GM12873 (cell line): ENCODE measurements around the gene QSOX2.

Source experiments
- TF ChIP-seq, protein P1 (sequence below): IDR thresholded peaks from 2 replicates; pipeline ENCODE4 v1.5.1; 2012; ENCODE audit warnings: low read depth, mild to moderate bottlenecking, moderate library complexity, low read length, control low read depth; ENCODE audit not compliant: insufficient read depth; ENCODE audit errors: missing control alignments

The QSOX2 gene

DNA sequence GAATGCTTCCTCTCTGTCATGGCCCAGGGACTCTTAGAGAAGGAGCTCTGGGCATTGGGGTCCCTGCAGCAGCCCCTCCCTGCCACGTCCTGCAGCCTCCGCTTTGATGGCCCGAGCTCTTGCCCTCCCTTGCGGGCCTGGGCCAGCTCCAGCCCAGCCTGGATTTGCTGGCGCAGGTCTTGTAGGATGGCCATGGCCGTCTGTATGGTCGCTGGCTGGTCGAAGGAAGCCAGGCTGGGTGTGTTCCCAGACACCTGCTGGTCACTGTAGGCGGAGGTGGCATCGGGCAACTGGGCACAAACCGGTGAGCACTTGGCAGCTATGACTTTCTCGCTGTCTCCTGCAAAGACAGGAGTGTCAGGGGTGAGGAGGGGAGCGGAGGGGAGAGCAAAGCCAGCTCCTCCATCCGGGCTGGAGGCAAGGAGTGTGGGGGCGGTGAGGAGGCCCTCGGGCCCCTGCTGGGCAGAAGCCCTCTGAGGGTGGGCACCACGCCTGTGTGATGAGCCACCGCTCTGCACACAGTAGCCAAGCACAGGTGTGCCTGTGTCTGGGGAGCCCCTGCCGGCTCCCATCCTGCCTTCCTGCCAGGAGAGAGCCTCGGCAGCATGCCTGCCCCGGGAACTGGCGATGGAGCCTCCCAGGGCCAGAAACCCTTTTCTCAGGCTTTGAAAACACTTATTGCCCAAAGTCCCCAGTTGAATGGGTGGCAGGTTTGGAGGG is 45.9 kb upstream of the QSOX2 start:
- TF ChIP-seq, protein P1, sequence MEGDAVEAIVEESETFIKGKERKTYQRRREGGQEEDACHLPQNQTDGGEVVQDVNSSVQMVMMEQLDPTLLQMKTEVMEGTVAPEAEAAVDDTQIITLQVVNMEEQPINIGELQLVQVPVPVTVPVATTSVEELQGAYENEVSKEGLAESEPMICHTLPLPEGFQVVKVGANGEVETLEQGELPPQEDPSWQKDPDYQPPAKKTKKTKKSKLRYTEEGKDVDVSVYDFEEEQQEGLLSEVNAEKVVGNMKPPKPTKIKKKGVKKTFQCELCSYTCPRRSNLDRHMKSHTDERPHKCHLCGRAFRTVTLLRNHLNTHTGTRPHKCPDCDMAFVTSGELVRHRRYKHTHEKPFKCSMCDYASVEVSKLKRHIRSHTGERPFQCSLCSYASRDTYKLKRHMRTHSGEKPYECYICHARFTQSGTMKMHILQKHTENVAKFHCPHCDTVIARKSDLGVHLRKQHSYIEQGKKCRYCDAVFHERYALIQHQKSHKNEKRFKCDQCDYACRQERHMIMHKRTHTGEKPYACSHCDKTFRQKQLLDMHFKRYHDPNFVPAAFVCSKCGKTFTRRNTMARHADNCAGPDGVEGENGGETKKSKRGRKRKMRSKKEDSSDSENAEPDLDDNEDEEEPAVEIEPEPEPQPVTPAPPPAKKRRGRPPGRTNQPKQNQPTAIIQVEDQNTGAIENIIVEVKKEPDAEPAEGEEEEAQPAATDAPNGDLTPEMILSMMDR = no peak

DNA sequence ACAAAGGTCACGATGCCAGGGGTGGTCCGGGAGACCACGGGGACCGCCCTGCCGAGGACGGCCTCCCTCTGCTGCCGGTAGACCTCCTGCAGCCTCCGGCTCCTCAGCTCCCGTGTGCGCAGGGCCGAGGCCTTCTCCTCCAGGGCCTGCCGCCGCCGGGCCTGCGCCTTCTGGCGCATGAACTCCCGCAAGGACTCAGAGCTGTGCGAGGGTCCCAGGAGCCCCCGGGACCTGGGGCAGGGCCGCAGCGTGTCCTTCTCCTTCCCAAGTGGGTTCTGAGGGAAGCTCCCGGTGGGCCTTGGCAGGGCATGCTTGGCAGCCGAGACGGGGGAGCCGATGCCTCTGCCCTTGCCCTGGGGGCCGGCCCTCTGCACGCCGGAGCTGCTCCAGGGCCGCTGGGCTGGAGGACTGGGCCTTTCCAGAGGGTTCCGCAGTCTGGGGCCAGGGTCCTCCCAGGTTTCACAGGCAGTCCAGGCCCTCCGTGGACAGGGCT is 44.9 kb upstream of the QSOX2 start:
- TF ChIP-seq, protein P1 = no peak

DNA sequence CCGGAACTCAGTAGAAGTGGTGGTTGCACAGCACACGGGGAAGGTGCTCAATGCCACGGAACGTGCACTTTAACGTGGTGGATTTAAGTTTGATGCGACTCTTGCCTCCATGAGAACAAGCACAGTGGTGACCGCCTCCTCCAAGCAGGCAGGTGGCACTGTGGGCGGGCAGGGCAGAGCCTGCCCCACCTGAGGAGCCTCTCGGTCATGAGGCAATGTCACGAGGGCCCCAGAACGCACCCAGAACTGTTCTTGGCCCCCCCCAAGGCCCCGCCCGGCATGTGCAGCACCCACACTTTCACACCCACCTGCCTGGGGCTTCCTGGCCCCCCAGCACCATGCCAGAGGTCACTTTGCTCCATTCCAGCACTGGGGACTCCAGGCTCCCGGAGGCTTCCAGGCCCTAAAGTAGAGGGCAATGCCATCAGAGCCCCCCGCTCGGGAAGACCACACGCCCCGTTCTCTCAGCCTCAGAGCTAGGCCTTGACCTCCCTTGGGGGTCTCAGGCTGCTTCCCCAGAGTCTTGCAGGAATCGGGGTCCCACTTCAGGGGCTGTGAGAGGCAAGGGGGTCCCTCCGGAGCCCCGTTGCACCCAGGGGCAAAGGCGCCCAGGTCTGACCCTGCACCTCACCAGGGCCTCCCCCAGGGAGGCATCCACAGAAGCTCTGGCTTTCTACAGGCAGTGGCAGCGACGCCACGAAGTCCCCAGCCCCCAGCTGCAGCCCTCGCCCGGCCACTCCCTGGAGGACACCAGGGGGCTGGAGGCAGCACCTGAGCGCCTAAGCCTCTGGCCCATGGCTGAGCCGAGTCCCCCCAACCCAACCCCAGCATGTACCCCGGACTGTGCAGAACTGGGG is 44.3 kb upstream of the QSOX2 start:
- TF ChIP-seq, protein P1 = no peak

DNA sequence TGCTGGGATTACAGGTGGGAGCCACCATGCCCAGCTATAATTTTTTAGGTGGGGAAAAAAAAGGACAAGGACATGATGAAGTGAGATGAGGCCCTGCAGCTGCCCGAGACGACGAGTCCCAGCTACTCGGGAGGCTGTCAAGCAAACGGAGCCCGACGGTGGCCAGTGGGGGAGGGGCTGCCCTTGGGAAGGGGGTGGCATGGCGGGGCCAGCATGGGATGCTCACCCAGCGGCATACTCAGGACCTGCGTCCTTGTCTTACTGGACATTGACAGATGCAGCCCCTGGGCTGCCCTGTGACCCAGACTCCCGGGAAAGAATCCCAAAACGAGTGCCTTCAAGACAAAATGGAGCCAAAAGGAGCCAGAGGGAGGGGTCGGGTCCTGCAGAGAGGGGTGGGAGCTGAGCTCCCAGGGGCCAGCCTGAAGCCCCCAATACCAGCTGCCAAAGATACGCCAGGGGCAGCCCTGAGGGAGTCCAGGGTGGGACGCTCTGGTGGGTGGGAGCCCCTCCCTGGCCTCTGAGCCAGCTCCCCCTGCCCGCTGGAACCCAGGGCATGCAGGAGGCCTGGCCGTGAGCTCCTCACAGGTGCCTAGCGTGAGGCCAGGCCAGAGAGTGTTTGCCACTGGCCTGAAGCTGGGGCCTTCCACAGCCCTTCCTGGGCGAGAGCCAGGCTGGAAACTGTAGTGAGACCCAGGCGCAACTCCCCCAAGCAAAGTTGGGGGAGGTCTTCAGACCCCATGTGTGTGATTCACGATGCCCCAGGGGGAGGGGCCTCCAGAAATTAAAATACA is 42.5 kb upstream of the QSOX2 start:
- TF ChIP-seq, protein P1 = no peak

DNA sequence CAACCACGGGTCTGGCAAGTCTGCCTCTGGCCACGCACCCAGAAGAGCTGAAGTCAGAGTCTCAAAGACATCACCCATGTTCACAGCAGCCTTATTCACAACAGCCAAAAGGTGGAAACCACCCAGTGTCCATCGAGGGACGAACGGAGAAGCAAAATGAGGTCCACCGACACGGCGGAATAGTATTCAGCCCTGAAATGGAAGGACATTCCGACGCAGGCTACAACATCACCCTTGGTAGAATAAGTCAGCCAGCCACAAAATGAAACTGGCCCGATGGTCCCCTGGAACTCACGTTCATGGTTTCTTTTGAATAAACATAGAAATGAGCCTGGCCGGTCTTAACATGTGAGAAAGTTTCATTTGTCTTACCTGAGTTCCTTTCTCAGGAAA is 41.4 kb upstream of the QSOX2 start:
- TF ChIP-seq, protein P1 = no peak

DNA sequence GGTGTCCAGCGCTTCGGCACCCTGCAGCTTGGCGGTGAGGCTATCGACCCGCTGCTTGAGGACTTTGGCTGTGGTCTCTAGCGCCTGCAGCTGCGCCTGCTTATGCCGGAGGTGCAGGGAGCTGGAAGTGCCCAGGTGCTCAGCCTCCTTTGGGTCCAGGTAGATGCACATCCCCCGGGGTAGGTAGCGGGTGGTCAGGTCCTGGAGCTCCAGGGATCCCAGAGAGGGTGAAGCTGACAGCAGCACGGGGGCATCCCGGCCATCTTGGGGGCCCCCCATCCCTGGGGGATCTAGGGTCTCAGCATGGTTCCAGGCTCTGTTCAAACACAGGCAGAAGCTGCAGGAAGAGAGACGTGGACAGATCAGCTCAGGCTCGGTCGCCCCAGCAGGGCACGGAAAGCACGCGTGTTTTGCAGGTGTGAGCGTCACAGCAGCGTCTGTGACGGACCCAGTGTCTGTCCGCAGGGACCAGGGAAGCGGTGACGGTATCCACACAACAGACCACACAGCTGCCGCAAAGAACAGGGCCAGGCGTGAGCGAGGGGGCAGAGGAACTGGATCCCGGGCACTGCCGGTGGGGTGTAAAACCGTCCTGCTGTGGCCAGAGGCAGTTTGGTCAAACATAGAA is 40.9 kb upstream of the QSOX2 start:
- TF ChIP-seq, protein P1 = no peak
